ENCODE data around the gene NF1.

Gene NF1

GRCh38 chr17:31269036-31269577 lies 174.3 kb downstream of the NF1 start:
- Histone ChIP-seq H3K27ac (ENCODE audit: low read length, poor library complexity, severe bottlenecking) (peak overlapping the region; percentile 88), H2AFZ (ENCODE audit: low read depth, low read length) (no peak overlapping the region), H3K36me3 (ENCODE audit: control insufficient read depth in 1 of 2, insufficient read depth in 2 of 2, low read depth in 1 of 2, low read length in 2 of 2) (peaks cover 0 to 33% of the 10 kb centered on the region in 2 experiments), H2BK120ac (ENCODE audit: low read depth, low read length) (peak overlapping the region; percentile 61), H3K27me3 (ENCODE audit: control insufficient read depth in 1 of 2, insufficient read depth in 1 of 2, low read length in 2 of 2) (no peaks in the 10 kb centered on the region), H3K23ac (ENCODE audit: low read length in 2 of 2) (no peak overlapping the region), H4K8ac (ENCODE audit: low read length) (no peak overlapping the region), H3K9me3 (ENCODE audit: control insufficient read depth, low read length) (no peaks in the 10 kb centered on the region), H2BK5ac (ENCODE audit: low read depth, low read length, poor library complexity, severe bottlenecking) (no peak overlapping the region), H3K4me3 (ENCODE audit: insufficient read depth in 1 of 2, low read depth in 1 of 2, low read length in 2 of 2) (no peak overlapping the region), H3K79me1 (replicated peaks; ENCODE audit: low read length, poor library complexity, severe bottlenecking) (peaks cover 4% of the 10 kb centered on the region), H2BK15ac (ENCODE audit: low read depth, poor library complexity, severe bottlenecking) (no peak overlapping the region), H2BK12ac (ENCODE audit: low read length in 2 of 2) (no peak overlapping the region), H3K4me1 (ENCODE audit: control insufficient read depth, insufficient read depth, low read depth, low read length) (peaks cover 9% of the 10 kb centered on the region), H3K4me2 (ENCODE audit: low read length, poor library complexity, severe bottlenecking) (no peak overlapping the region), H3K9ac (ENCODE audit: low read length) (peak overlapping the region; percentile 62), H4K91ac (ENCODE audit: low read length) (no peak overlapping the region), H3K4ac (ENCODE audit: low read depth in 1 of 2, low read length in 2 of 2) (no peak overlapping the region), H3K14ac (ENCODE audit: low read length in 2 of 2) (no peak overlapping the region), H3K18ac (ENCODE audit: low read depth in 1 of 2, low read length in 2 of 2) (no peak overlapping the region), H2AK5ac (ENCODE audit: low read length, severe bottlenecking) (peak overlapping the region; percentile 94)
- DNase-seq: no peak
- 100% methylated on average over 2 of the region's 2 CpGs for WGBS

GRCh38 chr17:31269578-31269983 lies 174.8 kb downstream of the NF1 start:
- Histone ChIP-seq H3K36me3 (ENCODE audit: control insufficient read depth in 1 of 2, insufficient read depth in 2 of 2, low read depth in 1 of 2, low read length in 2 of 2) (peaks cover 0 to 31% of the 10 kb centered on the region in 2 experiments), H3K14ac (ENCODE audit: low read length in 2 of 2) (no peak overlapping the region), H4K91ac (ENCODE audit: low read length) (peak overlapping the region; percentile 83), H2AK5ac (ENCODE audit: low read length, severe bottlenecking) (no peak overlapping the region), H3K4me1 (ENCODE audit: control insufficient read depth, insufficient read depth, low read depth, low read length) (peaks cover 9% of the 10 kb centered on the region), H4K8ac (ENCODE audit: low read length) (no peak overlapping the region), H2BK120ac (ENCODE audit: low read depth, low read length) (peak overlapping the region; percentile 85), H3K79me1 (replicated peaks; ENCODE audit: low read length, poor library complexity, severe bottlenecking) (peaks cover 4% of the 10 kb centered on the region), H3K27me3 (ENCODE audit: control insufficient read depth in 1 of 2, insufficient read depth in 1 of 2, low read length in 2 of 2) (no peaks in the 10 kb centered on the region), H2BK12ac (ENCODE audit: low read length in 2 of 2) (peak overlapping the region in 1 of 2 experiments; percentile 93), H3K9ac (ENCODE audit: low read length) (peak overlapping the region; percentile 74), H3K9me3 (ENCODE audit: control insufficient read depth, low read length) (no peaks in the 10 kb centered on the region), H3K27ac (ENCODE audit: low read length, poor library complexity, severe bottlenecking) (peak overlapping the region; percentile 97), H2AFZ (ENCODE audit: low read depth, low read length) (no peak overlapping the region), H3K4me2 (ENCODE audit: low read length, poor library complexity, severe bottlenecking) (no peak overlapping the region), H3K23ac (ENCODE audit: low read length in 2 of 2) (no peak overlapping the region), H3K18ac (ENCODE audit: low read depth in 1 of 2, low read length in 2 of 2) (peak overlapping the region in 1 of 2 experiments; percentile 62), H2BK15ac (ENCODE audit: low read depth, poor library complexity, severe bottlenecking) (no peak overlapping the region), H3K4me3 (ENCODE audit: insufficient read depth in 1 of 2, low read depth in 1 of 2, low read length in 2 of 2) (no peak overlapping the region), H2BK5ac (ENCODE audit: low read depth, low read length, poor library complexity, severe bottlenecking) (no peak overlapping the region), H3K4ac (ENCODE audit: low read depth in 1 of 2, low read length in 2 of 2) (no peak overlapping the region)
- WGBS: 0% methylated on average over 1 of the region's 1 CpG
- DNase-seq: peak; percentile 97

DNA sequence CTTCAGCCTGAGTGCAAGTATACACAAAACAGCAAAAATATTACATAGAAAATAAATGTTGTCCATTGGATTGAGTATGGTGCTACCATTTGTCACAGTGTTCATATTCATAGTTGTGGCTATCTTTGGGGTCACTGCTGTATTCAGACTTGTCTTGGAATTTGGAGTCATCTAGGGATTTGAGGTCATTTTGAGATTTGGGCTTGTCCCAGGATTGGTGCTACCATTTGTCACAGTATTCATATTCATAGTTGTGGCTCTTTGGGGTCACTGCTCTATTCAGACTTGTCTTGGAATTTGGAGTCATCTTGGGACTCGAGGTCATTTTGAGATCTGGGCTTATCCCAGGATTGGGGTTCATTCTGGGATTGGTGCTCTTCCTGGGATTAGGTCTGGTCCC lies 177.5 kb downstream of the NF1 start:
- peaks cover 9% of the 10 kb centered on the region for H3K4me1 ChIP-seq (ENCODE audit: control insufficient read depth, insufficient read depth, low read depth, low read length)

DNA sequence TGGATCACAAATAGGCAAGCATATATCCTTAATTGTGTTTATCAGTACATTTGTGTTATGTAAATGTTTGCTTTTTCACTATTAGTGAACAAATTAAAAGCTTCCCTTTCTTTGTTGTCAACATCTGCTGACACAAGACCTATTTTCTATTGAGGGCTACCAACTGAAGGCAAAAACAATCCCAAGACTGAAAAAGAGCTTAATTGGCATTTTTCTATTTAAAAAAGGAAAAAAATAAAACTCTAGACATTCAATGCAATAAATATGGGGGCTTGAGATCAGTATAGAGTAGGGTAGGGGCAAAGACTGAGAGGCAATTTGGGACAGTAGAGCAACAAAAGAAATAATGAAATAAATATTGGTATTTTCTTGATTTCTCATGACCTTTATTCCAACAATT lies 178.0 kb downstream of the NF1 start:
- Histone ChIP-seq H3K23ac (ENCODE audit: low read length in 2 of 2) (no peak overlapping the region), H2AK5ac (ENCODE audit: low read length, severe bottlenecking) (no peak overlapping the region), H4K91ac (ENCODE audit: low read length) (no peak overlapping the region), H2AFZ (ENCODE audit: low read depth, low read length) (no peak overlapping the region), H3K4me3 (ENCODE audit: insufficient read depth in 1 of 2, low read depth in 1 of 2, low read length in 2 of 2) (peak overlapping the region in 1 of 2 experiments; percentile 7), H3K9ac (ENCODE audit: low read length) (peak overlapping the region; percentile 83), H3K18ac (ENCODE audit: low read depth in 1 of 2, low read length in 2 of 2) (no peak overlapping the region), H3K4me1 (ENCODE audit: control insufficient read depth, insufficient read depth, low read depth, low read length) (peaks cover 9% of the 10 kb centered on the region), H3K27me3 (ENCODE audit: control insufficient read depth in 1 of 2, insufficient read depth in 1 of 2, low read length in 2 of 2) (no peaks in the 10 kb centered on the region), H4K8ac (ENCODE audit: low read length) (no peak overlapping the region), H3K4ac (ENCODE audit: low read depth in 1 of 2, low read length in 2 of 2) (no peak overlapping the region), H3K36me3 (ENCODE audit: control insufficient read depth in 1 of 2, insufficient read depth in 2 of 2, low read depth in 1 of 2, low read length in 2 of 2) (peaks cover 0 to 31% of the 10 kb centered on the region in 2 experiments), H2BK5ac (ENCODE audit: low read depth, low read length, poor library complexity, severe bottlenecking) (no peak overlapping the region), H3K9me3 (ENCODE audit: control insufficient read depth, low read length) (no peaks in the 10 kb centered on the region), H2BK15ac (ENCODE audit: low read depth, poor library complexity, severe bottlenecking) (no peak overlapping the region), H3K4me2 (ENCODE audit: low read length, poor library complexity, severe bottlenecking) (no peak overlapping the region), H3K27ac (ENCODE audit: low read length, poor library complexity, severe bottlenecking) (no peak overlapping the region), H2BK12ac (ENCODE audit: low read length in 2 of 2) (no peak overlapping the region), H3K14ac (ENCODE audit: low read length in 2 of 2) (no peak overlapping the region), H3K79me1 (replicated peaks; ENCODE audit: low read length, poor library complexity, severe bottlenecking) (peaks cover 11% of the 10 kb centered on the region), H2BK120ac (ENCODE audit: low read depth, low read length) (no peak overlapping the region)
- no peak for DNase-seq

More for the DNA sequence above, 177.5 kb downstream of the NF1 start:
- Histone ChIP-seq H3K4me2 (ENCODE audit: low read length, poor library complexity, severe bottlenecking) (no peak overlapping the region), H3K14ac (ENCODE audit: low read length in 2 of 2) (no peak overlapping the region), H3K4ac (ENCODE audit: low read depth in 1 of 2, low read length in 2 of 2) (peak overlapping the region in 1 of 2 experiments; percentile 67), H3K23ac (ENCODE audit: low read length in 2 of 2) (no peak overlapping the region), H3K18ac (ENCODE audit: low read depth in 1 of 2, low read length in 2 of 2) (peak overlapping the region in 1 of 2 experiments; percentile 50), H4K8ac (ENCODE audit: low read length) (no peak overlapping the region), H2AFZ (ENCODE audit: low read depth, low read length) (no peak overlapping the region), H3K9me3 (ENCODE audit: control insufficient read depth, low read length) (no peaks in the 10 kb centered on the region), H3K4me3 (ENCODE audit: insufficient read depth in 1 of 2, low read depth in 1 of 2, low read length in 2 of 2) (no peak overlapping the region), H3K27me3 (ENCODE audit: control insufficient read depth in 1 of 2, insufficient read depth in 1 of 2, low read length in 2 of 2) (no peaks in the 10 kb centered on the region), H2BK120ac (ENCODE audit: low read depth, low read length) (no peak overlapping the region), H2BK5ac (ENCODE audit: low read depth, low read length, poor library complexity, severe bottlenecking) (no peak overlapping the region), H3K27ac (ENCODE audit: low read length, poor library complexity, severe bottlenecking) (no peak overlapping the region), H3K9ac (ENCODE audit: low read length) (no peak overlapping the region), H3K36me3 (ENCODE audit: control insufficient read depth in 1 of 2, insufficient read depth in 2 of 2, low read depth in 1 of 2, low read length in 2 of 2) (peaks cover 0 to 29% of the 10 kb centered on the region in 2 experiments), H3K79me1 (replicated peaks; ENCODE audit: low read length, poor library complexity, severe bottlenecking) (peaks cover 9% of the 10 kb centered on the region), H2AK5ac (ENCODE audit: low read length, severe bottlenecking) (peak overlapping the region; percentile 92), H2BK12ac (ENCODE audit: low read length in 2 of 2) (no peak overlapping the region), H2BK15ac (ENCODE audit: low read depth, poor library complexity, severe bottlenecking) (no peak overlapping the region), H4K91ac (ENCODE audit: low read length) (no peak overlapping the region)
- 94% methylated on average over 1 of the region's 1 CpG for WGBS
- DNase-seq: no peak
